ENCODE measurements around the gene OR2T10.
"Not testable (repeated sequence)": the region's sequence is repeated elsewhere in the genome, so short reads cannot be mapped to it uniquely, and the experiment has no call there.

The OR2T10 gene, protein sequence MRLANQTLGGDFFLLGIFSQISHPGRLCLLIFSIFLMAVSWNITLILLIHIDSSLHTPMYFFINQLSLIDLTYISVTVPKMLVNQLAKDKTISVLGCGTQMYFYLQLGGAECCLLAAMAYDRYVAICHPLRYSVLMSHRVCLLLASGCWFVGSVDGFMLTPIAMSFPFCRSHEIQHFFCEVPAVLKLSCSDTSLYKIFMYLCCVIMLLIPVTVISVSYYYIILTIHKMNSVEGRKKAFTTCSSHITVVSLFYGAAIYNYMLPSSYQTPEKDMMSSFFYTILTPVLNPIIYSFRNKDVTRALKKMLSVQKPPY

DNA sequence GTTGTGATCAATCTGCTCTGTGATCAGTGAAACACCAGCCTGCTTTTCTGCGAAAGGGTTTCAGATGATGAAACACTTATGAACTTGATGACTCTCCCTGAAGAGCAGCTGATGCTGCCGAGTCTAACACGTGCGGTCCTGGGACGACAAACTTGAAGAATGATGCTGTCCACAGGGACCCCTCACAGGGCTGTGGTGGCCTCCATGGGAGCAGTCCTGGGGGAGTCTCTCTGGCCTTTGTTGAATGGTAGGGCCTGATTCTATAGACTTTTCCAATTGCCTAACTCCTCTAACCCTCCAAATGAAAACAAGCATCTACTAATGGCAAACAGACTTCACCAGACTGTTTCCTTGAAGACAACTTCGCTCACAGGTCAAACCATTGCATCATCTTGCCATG, at the start of gene OR2T10:
TSS of gene OR2T10 (minus strand) at position 112 of the 400 bp plus-strand sequence. CDS start 3,932 bp downstream, outside the sequence.
- no peak for DNase-seq (ENCODE audit: low read depth)

DNA sequence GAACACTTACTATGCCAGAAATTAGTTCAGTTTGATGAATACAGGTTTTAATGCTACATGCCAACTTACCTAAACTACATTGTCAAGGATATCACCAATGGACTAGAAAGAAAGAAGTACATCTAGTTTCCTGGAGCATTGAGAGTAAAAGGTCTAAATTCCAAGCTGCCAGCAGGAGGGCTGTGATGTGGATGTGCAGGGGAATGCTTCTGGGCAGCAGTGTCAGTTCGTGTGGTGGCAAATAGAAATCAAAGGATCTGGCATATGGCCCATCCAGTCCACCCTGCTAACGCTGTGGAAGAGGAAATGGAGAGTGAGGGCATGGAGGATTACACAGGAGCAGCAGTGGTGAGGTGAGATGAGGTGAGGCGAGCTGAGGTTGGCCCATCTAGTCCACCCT, 47.7 kb upstream of the OR2T10 start, which contains the start of gene OR2T35:
TSS of gene OR2T35 (minus strand) at position 101 of the 400 bp plus-strand sequence. CDS start 6,020 bp downstream, outside the sequence.
- DNase-seq (ENCODE audit: low read depth) = not testable (repeated sequence)

DNA sequence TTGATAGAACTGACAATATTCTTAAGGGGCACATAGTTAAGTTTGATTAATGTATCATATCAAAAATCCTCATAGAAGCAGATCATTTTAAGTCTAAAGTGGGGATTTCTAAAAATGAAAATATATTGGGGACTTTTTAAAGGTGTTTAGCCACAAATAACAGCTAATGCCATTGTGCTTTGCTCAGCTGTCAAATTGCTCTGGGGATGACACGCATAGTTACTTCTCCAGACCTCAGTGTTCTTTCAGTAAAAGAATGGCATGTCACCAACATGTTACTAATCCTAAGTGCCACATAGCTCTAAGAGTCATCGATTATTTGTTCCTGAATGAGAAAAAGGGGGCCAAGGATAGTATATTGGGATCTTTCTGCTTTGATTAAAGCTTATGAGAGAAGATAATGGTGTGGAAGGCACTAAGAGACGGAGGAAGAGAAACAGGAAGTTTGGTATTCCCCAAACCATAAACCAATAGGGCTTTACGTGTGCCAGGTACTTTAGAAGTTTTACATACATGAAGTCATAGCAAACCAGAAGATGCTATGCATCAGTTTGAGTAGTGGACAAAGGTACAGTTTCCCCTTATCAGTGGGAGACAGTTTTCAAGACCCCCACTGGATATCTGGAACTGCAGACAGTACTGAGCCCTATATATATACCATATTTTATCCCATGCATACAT, 45.6 kb upstream of the OR2T10 start:
- not testable (repeated sequence) for DNase-seq (ENCODE audit: low read depth)

DNA sequence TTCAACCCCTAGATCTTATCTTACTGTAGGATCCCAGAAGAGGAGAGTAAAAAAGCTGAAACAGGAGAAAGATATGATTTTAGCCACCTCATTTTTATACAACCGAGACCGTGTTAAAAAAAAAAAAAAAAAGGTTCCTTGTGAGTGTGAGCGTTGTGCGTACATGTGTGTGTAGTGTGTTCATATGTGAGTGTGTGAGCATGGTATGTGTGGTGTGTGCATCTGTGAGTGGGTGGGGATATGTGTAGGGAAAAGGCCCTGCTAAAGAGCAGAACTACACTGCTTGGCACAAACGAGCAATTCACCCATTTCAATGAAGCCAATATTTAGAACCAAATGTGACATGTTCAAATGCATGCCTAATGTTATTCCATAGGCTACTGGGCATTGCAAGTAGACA, 44.1 kb upstream of the OR2T10 start:
- not testable (repeated sequence) for DNase-seq (ENCODE audit: low read depth)

DNA sequence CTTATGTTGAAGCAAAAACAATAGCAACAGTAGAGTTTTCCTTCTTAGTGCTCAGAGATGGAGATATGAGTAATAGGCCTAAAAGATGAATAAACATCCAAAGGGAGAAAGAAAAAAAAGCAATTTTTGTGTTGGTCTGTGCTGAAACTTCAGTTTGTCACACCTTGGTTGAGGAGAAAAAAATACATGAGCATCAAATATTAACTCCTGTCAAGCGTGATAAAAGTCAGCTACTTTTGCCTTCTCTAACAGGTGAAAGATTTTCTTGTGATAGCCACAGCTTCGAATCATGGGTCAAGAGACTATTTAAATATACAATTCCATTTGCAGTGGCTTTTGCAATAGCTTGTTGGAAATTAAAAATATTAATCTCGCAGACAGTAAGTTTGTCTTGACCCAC, 43.4 kb upstream of the OR2T10 start:
- DNase-seq (ENCODE audit: low read depth) = not testable (repeated sequence)

DNA sequence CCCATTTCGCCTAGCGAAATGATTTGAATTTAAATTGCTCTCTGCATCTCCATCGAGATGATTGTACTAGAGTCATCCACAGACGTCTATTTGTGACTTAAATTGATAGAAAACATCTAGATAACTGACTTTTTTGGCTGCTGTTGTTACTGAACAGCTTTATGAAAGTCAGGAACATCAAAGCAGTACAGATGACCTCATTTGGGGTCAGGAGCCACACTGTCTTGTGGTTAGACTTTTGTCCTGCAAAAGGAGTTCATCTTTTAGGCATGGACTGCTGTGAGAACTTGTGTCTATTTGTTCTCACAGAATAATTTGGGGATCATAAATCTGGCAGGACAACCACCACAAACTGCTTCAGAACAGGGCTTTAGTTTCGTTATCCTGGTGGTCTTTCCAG, 42.2 kb upstream of the OR2T10 start:
- not testable (repeated sequence) for DNase-seq (ENCODE audit: low read depth)

DNA sequence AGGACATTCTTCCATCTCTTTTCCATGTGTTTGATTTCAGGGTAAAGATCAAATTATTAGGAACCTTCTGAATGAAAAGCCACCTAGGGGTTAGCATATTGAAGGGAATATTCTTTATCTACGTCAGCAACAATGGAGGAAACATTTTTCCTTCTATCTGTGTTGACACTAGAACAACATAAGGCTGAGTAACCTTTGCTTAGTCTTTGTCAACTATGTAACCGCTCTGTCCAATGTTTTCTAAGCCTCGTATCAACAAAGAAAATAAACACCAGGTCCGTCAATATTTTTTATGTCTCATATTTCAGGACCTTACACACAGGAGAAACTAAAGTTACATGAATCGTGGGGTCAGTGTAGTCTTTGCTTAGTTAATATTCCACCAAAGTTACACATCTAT, 39.1 kb upstream of the OR2T10 start:
- not testable (repeated sequence) for DNase-seq (ENCODE audit: low read depth)

DNA sequence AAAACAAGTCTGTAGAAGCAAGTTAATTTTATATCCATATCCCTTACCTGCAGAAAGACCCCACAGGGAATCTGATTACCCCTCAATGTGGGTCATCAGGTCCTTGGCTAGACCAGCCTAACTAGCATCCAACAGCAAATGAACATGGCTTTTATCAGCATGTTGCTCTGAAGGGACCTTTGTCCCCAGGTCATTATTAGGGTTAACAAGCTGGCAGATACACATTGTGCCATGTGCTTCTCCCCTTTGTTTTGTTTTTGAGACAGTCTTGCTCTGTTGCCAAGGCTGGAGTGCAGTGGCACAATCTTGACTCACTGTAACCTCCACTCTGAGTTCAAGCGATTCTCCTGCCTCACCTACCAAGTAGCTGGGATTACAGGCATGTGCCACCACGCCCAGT, 37.5 kb upstream of the OR2T10 start, which contains the start of gene OR2T11:
TSS of gene OR2T11 (minus strand) at position 101 of the 400 bp plus-strand sequence. CDS start 7,963 bp downstream, outside the sequence.
- DNase-seq (ENCODE audit: low read depth) = not testable (repeated sequence)

DNA sequence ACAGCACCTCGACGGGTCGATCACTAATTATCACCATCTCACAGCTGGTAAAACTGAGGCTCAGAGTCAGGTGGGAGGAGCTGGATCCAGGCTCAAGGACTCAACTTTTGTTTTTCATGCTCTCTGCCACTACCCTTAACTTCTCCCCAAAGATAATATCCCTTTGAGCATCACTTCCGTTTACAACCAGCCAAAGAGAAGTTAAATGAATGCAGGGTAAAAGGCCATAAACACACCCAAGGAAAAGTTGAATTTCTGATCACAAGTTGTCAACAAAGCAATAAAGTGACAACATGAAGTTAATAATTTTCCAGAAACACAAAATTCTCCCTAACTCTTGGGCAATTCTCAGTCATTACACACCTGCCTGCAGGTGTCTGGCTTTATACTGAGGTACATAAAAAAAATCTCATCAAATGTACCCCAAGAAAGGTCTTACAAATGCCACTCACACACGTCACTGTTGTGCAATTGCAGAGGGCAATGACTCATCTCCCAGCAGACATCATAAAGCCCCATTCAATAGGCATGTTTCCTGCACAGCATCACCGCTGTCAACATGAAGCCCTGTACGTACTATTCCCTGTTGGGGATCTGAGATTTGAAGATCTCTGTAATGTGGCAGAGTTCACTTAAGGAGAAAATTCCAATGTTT, 34.0 kb upstream of the OR2T10 start:
- no peak for DNase-seq (ENCODE audit: low read depth)

DNA sequence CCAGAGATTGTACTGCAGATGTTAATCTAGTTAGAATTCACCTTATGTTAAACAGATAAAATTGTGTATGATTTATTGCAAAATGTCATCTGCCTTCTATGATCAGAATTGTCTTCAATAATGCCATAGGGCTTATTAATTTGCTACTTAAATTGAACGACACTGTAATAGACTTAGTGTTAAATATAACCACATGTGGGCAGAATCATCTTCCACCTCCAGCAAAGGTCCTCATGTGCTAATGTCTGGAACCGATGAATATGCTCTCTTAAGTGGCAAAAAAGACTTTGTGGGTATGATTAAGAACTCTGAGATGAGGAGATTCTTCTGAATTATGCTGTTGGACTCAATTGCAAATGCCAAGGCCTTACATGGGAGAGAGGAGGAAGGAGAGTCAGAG, 33.1 kb upstream of the OR2T10 start:
- no peak for DNase-seq (ENCODE audit: low read depth)

DNA sequence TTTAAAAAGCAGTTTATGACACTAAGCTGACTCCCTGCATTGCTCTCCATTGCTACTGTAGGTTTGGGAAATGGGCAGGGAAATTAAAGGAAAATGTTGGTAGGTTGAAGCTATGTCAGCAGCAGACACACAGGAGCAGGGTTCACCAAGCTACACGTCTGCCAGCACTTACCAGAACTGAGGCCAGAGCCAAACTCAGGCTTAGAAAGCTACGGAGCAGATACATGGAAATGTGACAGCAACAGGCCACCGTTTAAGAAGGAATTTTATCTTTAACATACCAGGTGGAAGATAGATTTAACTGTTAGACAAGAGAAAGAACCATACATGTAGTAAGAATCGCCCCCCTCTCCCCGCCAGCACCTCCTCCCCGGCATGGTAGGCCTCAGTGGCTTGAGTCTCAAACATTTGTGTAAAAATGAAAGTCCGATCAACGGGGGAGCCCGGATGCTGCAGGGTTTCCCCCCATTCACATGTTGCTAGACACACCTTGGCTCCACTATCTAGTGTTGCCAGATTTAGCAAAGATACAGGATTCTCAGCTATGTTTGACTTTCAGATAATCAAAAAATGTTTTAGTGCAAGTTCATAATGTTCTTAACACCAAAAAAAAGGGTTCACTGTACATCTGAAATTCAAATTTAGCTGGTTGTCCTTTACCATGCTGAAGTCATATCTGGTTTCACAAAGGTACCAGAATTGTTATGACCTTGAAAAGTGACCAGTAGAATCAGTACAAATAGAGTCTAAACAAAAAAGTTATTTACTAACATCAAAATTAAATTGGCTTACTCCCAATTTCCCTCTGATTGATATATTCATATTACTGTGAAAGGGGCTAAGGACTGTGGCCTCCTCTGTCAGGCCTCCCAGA, 30.7 kb upstream of the OR2T10 start:
- DNase-seq (ENCODE audit: low read depth) = no peak

DNA sequence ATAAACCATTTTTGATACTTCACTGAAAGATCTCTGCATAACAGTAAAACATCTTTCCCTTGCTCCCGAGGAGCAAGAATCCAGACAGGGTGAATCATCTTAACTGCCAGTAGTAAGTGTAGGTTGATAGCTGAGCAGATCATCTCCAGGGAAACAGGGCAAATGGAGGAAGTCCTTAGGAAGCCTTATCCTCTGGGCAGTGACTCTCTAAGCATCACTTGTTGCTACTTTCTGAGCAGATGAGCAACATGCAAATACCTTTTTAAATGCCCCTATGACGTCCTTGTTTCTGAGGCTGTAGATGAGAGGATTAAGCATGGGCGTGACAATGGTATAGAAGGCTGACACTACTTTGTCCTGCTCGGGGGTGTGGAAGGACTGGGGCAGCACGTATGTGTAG, 28.5 kb upstream of the OR2T10 start:
- DNase-seq (ENCODE audit: low read depth) = no peak

DNA sequence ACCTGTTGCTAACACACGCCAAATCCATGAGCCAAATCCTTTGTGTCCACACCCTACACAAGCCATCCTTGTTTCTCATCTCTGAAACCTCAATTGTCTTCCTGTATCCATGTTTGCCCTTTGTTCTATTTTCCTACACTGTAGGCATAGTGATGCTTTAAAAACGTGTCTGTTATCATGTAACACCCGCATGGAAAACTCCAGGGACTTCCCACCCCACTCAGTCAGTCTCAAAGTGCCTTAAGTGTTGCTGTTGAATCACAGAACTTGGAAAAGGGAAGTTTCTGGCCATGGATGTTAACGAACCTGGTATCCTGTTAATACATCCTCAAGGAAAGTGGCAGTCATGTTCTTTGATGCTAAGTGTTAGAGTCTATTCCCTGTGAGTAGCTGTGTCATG, 27.7 kb upstream of the OR2T10 start:
- no peak for DNase-seq (ENCODE audit: low read depth)

DNA sequence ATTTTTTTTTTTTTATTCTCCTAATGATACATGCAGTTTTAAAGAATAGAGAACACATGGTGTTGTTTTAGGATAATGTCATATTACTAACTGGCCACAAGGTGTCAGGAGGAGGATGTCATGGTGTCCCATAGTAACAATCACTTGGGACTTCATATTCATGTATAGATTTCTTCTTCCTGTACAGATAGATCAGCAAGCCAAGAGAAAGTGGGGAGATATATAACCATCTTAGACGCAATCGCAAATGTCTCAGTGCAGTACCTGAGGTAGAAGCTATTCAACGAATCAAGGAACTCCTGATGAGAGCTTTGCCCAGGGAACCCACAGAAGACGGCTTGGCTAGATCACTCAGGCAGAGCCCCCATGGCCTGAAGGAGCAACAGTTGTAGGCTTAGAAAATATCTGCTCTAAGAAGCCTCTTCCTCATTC, 25.1 kb upstream of the OR2T10 start:
- no peak for DNase-seq (ENCODE audit: low read depth)

DNA sequence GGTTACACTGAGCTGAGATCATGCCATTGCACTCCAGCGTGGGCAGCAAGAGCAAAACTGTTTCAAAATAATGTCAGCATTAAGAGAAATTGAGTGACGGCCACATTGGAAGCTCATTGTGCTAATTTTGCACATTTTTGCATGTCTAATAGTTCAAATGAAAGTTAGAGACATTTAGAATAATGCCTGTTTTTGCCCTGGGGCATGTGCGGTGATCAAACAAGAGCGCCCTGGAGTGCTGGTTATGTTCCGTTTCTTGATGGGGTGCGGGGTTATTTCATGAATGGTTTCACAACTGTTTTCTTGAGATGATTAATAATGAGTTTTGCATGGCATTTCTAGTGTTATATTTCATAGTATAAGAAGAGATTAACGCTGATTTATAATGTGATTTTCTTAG, 24.3 kb upstream of the OR2T10 start:
- DNase-seq (ENCODE audit: low read depth) = no peak

DNA sequence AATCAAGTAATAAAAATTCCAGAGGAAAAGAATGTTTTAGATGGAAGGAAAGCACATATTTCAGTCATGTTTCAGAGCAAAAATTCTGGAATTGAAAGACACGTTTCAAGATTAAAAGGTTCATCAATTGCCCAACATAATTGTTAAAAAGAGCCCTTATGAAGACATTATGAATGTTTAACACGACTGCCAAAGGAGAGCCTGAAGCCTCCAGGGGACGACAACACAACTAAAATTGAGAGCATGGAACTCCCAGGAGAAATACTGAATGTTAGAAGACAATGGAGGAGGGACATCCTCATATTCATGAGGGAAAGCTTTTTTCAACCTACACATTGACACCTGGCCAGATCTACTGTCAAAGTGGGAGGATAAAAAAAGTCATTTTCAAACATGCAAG, 21.4 kb upstream of the OR2T10 start:
- DNase-seq (ENCODE audit: low read depth) = peak; percentile 8

DNA sequence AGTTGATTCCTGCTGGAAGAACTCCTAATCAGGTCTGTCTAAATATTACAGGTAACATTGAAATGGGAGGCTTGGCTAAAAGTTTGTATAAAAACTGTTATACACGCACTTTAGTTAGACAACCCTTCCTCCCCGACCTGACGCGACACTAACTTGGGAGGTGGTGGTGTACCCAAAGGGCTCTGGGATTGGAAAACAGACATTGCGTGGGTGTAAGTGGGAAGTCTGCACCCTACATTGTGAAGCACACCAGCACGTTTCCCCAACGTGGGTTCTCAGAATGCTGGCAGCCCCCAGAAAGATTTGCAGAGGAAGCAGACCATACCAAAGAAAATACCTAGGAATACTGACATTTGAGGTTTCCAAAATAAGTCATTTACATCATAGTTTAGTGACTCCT, 20.6 kb upstream of the OR2T10 start:
- no peak for DNase-seq (ENCODE audit: low read depth)

DNA sequence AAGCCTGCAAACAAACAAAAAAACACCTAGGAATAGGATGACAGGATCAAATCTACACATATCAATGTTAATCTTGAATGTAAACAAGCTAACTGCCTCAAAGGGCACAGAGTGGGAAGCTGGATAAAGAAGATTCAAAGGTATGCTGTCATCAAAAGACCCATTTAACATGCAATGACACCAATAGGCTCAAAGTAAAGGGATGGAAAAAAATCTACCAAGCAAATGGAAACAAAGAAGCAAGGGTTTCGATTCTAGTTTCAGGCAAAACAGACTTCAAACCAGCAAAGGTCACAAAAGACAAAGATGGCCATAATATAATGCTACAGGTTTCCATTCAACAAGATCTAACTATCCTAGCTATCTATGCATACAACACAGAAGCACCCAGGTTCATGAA, 16.2 kb upstream of the OR2T10 start:
- DNase-seq (ENCODE audit: low read depth) = no peak

DNA sequence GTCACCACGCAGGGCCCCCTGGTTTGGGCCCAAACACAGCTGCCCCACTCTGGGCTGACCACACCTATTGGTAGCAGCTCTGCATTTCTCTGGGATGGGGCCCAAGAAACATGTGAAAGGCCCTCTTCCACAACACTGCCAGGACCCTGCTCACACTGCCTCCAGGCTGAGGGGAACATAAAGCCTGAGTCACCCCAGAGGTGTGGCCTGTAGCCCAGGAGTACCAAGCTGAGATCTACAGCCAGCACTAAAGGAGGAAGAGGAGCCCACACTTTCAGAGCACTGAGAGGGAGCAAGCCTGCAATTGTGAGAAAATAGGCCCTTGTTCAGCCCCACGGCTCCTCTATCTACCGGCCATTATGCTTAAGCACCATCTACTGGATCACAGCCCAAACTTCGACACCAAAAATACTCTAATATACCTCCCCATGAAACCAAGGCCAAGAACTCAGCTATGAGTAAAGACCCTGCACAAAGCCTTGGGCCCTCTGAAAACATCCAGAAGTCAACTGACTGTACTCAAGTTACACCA, 14.4 kb upstream of the OR2T10 start:
- DNase-seq (ENCODE audit: low read depth) = no peak

DNA sequence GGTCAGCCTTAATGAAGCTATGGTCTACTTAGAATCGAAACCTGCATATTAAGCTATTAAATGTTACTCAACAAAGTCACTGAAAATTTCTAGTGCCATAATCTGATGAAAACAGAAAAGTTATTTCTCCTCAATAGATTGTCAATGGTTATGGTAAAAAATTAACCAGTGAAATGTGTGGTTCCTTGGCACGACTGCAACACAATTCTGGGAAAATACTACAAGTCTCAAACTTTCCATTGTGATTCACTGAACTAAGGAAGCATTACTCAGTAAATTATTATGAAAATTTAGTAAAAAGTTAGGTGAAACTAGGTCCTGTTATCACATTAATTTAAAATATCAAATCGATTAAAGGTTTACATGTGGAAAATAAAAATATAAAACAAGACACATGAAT, 12.8 kb upstream of the OR2T10 start:
- DNase-seq (ENCODE audit: low read depth) = no peak

DNA sequence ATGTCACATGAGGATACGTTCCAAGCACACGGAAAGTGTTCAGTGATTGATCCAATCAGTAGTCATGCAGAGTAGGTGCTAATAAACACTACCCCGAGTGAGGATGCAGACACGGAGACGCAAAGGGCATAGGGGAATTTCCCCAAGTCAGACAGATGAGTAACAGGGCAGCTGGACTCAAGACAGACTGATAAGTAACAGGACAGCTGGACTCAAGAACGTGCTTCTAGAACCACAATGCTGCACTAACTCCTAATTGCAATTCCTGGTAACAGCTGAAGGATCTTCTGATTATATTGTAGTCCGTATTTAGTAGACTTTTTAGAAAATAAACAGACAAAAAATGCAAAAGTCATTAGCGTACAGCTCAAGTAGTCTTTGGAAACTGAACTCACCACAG, 1.9 kb upstream of the OR2T10 start:
- DNase-seq (ENCODE audit: low read depth) = no peak

DNA sequence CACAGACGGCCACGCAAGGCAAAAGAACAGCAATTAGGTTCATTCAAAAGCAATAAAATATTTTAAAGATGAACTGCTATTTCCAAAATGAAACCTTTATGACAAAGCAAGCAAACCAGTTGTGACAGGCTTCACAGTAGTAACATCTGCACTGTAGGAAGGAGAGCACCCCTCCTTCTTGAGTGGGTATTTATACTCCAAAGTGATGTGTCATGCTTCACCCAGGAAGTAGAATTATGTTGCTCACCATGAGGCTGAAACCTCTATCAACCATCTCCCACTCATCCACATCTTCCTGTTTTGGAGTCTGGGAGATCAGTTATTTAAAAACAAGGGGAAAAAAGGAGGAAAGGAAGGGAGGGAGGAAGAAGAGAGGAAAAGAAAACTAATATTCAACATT, 885 bp downstream of the OR2T10 start:
- no peak for DNase-seq (ENCODE audit: low read depth)
